ELF-1 (cell line): ENCODE results near the gene OR2A1.
"Not testable (repeated sequence)": the region's sequence is repeated elsewhere in the genome, so short reads cannot be mapped to it uniquely, and the experiment has no call there.

Experiments used
- DNase-seq: peaks from one replicate; pipeline ENCODE4 v3.0.0-alpha.2; 2016; ENCODE audit warnings: low read depth, low spot score

Gene OR2A1

DNA sequence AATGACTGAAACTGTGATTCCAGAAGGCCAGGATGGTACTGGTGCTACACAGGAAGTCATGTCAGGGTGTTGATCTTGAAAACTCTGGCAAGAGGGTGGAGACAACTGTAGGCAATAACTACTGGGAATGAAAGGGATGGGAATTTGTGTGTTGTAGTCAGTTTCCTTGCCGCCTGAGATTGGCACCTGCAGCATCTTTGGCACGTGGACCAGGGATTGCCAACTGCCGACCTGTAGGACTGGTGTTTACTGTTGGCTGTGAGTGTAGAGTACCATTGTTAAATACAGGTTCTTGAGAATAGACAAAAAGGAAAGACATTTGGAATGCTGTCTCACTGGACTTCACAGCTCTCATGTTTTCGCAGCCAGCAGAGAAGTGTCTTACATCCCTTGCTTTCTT, 11.1 kb downstream of the OR2A1 start:
- not testable (repeated sequence) for DNase-seq

DNA sequence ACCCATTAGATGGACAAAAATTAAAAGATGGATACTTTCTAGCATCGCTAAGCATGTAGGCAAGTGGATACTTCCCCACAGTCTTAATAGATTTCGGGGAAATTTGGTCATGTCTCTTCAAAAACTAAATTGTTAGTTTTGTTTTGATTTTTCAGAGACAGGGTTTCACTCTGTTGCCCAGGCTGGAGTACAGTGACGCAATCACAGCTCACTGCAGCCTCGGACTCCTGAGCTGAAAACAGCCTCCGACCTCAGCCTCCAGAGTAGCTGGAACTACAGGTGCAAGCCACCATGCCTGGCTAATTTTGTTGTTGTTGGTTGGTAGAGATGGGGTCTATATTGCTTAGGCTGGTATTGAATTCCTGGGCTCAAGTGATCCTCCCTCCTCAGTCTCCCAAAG, 13.6 kb downstream of the OR2A1 start:
- not testable (repeated sequence) for DNase-seq

DNA sequence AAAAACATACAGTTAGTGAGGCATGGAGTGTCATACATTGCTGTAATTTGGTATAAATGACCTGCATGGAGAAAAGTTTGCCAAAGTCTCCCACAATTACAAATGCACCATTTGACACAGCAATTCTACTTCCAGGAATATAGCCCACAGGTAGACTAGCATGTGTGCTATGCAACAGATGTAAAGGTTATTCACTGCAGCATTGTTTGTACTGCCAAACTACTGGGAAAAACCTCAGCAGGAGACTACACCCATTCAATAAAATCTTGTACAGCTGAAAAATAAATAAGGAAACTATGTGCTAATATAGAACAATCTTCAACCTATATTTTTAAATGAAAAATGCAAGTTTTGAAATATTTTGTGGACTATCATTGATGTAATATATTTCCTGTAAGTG, 17.8 kb downstream of the OR2A1 start:
- DNase-seq, result not testable (repeated sequence)

DNA sequence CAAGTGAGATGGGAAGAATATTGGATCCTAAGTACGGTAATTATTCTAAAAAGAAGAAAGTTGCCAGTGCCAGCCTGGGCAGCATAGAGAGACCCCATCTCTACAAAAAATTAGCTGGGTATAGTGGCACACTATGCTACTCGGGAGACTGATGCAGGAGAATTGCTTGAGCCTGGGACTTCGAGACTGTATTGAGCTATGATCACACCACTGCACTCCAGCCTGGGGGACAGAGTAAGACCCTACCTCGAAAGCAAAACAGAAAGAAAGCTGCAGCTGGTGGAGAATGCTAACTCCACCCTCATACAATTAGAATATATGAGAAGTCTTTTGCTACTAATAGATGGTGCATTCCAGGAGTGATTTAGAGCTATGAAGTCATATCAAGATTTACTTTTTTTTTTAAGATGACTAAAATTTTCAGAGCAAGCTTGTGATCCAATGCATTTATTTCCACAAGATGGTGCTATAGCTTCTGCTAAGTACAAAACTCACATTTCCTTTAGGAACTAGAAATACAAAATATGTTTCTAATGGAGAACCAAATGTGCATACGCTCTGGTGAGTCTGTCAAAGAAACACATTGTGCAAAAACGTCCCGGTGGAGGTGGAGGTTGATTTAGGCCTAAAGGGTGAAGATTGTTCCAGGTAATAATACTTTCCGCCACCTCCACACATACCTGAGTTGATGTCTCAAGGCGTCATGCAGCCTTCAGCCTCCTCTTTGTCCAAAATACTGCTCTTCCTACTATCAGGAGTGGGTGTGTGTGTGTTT, 19.2 kb downstream of the OR2A1 start:
- DNase-seq, result not testable (repeated sequence)

DNA sequence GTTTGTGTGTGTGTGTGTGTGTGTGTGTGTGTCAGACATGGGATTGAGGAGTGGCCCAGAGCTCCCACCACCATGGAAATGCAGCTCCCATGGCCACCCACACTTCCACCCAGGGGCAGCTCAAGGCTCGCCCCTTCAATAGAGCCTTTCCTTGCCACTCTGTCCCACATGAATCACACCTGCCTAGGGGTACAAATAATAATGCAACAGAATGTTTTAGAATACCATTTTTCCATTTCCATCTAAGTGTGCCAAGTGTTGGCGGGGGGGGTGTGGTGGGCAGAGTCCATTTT, 19.7 kb downstream of the OR2A1 start:
- DNase-seq, result not testable (repeated sequence)

DNA sequence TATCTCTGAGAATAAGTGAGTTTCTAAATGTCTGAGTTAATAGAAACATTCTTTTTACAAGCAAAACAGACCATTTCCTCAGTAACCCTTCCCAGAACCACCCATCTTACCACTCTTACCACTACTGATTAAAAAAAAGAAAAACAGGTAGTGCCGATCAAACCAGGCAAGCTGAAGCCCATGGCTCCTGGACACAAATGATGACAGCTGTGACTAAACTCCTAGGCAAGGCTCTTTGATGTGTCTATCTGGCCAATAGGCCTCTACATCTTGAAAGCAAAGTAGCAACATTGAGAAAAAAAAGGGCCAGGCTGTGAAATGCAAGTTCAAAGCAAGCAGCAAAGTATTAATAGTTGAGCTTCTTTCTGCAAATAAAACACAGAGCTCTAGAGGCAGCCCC, 36.4 kb downstream of the OR2A1 start:
- not testable (repeated sequence) for DNase-seq

DNA sequence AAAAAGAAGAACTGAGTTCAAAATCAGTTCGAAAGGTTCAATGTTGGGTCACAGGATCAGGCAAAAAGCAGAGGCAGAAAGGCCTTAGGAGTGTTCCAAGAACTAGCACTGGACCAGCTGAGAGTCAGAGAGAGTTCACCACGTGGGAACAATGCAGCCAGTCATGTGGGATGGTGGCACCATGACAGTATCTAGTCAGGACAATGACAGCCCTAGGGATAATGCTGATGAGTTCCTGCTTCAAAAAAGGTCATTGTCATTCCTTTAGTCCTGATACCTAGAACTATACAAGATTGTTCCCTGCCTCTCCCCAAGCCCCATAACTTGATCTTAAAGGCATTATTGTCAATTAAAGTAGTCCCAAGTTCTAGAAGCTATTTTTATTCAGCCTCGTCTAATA, 39.4 kb downstream of the OR2A1 start:
- DNase-seq, result not testable (repeated sequence)

DNA sequence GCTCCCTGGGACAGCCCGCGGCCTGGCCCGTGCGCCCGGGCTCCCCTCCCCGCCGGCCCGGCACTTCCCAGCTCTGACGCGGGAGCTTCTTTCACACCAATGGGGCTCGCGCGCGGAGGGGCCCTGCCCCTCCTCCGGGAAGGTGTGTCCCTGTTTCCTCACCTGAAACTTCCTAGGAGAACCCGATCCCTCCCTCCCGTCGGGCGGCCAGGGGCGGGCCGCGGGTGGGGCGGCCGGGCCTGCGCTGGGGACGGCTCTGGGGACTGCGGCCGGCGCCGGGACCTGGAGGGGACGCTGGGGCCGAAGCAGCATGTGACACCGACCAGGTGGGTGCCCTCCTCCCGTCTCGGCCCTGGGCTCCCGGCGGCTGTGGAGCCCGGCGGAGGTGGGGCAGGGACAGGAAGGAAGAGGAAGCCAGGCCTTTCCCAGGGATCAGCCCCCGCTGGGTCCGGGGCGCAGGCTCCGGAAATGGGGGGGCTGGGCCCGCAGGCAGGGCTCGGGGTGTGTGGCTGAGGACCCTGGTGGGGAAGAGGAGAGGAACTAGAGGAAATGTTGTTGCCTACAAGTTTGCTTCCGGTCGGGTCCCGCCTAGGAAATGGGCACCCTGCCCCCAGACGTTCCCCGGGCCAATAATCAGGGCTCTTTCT, 43.1 kb downstream of the OR2A1 start, which contains the start of gene ARHGEF5:
TSS of gene ARHGEF5 (plus strand) at position 227 of the 647 bp plus-strand sequence. CDS start 7,268 bp downstream, outside the sequence.
- not testable (repeated sequence) for DNase-seq

DNA sequence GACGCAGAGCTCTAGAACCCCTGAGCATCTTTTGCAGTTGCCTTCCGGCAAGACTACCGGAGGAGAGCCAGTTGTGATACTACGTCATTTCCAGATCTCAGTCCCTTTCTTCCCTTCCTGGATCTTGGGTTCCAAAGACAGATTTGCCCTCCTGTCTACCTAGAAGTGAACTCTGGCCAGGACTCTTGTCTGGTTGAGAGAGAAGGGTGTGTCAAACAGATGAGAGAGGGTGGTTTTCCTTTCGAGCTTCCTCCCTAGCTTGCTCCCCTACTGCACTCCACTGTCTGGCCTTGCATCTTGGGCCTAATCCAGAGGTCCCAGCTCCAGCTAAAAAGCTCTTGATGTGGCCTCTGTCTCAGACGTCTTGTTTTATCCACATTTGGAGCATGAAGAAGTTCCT, 44.0 kb downstream of the OR2A1 start:
- DNase-seq, result not testable (repeated sequence)

DNA sequence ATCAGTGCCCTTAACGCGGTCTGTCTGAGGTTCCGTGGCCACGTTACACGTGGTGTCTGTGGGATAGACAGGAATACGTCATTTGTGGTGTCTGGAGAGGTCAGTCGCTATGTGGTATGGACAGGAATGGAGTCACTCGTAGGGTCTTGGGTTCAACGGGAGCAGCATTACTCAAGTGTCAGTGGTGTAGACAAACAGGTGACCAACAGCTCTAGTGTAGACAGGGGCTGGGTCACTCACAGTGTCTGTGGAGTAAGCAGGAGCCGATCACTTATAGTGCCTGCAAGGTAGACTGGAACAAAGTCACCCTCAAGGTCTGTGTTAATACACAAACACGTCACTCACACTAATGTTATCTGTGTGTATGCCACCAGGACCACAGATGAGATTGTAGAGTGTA, 44.6 kb downstream of the OR2A1 start:
- not testable (repeated sequence) for DNase-seq

DNA sequence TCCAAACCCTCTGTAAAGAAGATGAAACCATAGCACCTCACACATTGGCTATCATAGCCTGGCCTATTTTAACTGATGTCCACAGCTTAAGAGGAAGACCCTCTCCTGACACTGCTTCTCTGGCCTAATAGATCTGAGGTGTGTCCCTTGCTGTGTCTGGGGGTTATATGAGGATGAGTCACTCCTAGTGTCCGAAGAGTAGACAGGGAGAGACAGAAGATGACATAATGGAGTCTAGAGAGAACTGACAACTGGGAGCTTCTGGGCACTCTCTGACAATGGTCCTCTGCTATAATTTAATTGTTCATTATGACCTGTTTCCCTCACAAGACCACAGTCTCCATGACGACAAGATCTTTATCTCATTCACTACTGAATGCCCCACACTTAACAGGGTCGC, 49.8 kb downstream of the OR2A1 start:
- DNase-seq, result not testable (repeated sequence)

DNA sequence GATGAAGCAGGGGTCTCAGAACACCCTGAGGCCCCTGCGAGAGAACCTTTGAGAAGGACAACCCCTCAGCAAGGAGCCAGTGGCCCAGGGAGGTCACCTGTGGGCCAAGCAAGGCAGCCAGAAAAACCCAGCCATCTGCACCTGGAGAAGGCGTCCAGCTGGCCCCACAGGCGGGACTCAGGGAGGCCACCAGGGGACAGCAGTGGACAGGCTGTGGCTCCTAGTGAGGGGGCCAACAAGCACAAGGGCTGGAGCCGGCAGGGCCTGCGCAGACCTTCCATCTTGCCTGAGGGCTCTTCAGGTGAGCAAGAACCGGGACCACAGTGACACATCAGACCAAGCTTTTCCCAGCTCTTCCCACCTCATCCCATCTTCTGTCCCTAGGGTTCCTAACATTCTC, 53.3 kb downstream of the OR2A1 start:
- not testable (repeated sequence) for DNase-seq

DNA sequence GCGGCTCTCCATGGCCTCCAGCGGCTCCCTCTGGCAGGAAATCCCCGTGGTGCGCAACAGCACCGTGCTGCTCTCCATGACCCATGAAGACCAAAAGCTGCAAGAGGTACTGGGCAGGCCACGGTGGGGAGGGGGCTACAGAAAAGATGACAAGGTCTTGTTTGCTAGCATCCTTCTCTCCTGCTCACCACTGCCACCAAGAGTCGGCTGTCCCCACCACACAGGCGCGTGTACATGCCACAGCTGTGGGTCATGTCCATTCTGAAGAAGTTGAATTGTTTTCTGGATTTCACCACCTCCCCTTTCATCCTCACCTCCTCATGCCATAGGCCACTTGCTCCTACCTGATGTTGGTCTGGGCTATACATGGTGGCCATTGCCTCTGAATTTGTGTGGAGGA, 55.0 kb downstream of the OR2A1 start:
- not testable (repeated sequence) for DNase-seq

DNA sequence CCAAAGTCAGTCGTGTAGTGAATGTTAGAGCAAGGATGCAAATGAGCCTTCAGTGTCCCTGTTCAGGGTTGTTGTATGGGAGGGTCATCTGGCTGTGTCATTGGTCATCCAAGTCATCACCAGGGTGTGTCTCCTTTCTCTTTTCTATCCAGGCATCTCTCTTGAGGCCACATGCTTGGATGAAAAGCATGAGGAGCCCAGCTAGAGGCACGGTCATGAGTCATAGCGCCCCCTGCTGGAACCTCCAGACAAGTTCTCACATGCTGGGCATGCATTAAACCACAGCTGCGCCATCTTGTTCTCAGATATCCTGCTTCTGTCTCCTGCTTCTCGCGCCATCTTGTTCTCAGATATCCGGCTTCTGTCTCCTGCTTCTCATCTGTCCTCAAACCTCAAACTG, 57.0 kb downstream of the OR2A1 start:
- DNase-seq, result not testable (repeated sequence)
